ENCODE measurements around the gene FPR3.

Gene FPR3

GRCh38 chr19:51822325-51822724, 27.4 kb downstream of the FPR3 start:
- no peak overlapping the region for H3K4ac ChIP-seq (ENCODE audit: low read depth in 1 of 2, low read length in 2 of 2)
- WGBS, result 76% methylated on average over 2 of the region's 2 CpGs
- H3K4me1 ChIP-seq (ENCODE audit: control insufficient read depth, insufficient read depth, low read depth, low read length), result no peaks in the 10 kb centered on the region
- no peak overlapping the region for H3K14ac ChIP-seq (ENCODE audit: low read length in 2 of 2)
- no peak overlapping the region for H2BK12ac ChIP-seq (ENCODE audit: low read length in 2 of 2)
- no peak overlapping the region for H2AK5ac ChIP-seq (ENCODE audit: low read length, severe bottlenecking)
- H2BK5ac ChIP-seq (ENCODE audit: low read depth, low read length, poor library complexity, severe bottlenecking), result no peak overlapping the region
- no peak overlapping the region for H4K91ac ChIP-seq (ENCODE audit: low read length)
- H3K18ac ChIP-seq (ENCODE audit: low read depth in 1 of 2, low read length in 2 of 2), result no peak overlapping the region
- H3K27me3 ChIP-seq (ENCODE audit: control insufficient read depth in 1 of 2, insufficient read depth in 1 of 2, low read length in 2 of 2), result peaks cover 0 to 2% of the 10 kb centered on the region in 2 experiments
- H3K4me3 ChIP-seq (ENCODE audit: insufficient read depth in 1 of 2, low read depth in 1 of 2, low read length in 2 of 2), result no peak overlapping the region
- no peak overlapping the region for H3K9ac ChIP-seq (ENCODE audit: low read length)
- no peak overlapping the region for H3K27ac ChIP-seq (ENCODE audit: low read length, poor library complexity, severe bottlenecking)
- H3K36me3 ChIP-seq (ENCODE audit: control insufficient read depth in 1 of 2, insufficient read depth in 2 of 2, low read depth in 1 of 2, low read length in 2 of 2), result no peaks in the 10 kb centered on the region
- DNase-seq, result no peak
- no peak overlapping the region for H2BK120ac ChIP-seq (ENCODE audit: low read depth, low read length)
- H2BK15ac ChIP-seq (ENCODE audit: low read depth, poor library complexity, severe bottlenecking), result no peak overlapping the region
- H3K23ac ChIP-seq (ENCODE audit: low read length in 2 of 2), result no peak overlapping the region
- no peak overlapping the region for H2AFZ ChIP-seq (ENCODE audit: low read depth, low read length)
- H4K8ac ChIP-seq (ENCODE audit: low read length), result no peak overlapping the region
- H3K9me3 ChIP-seq (ENCODE audit: control insufficient read depth, low read length), result peaks cover 44% of the 10 kb centered on the region
- no peaks in the 10 kb centered on the region for H3K79me1 ChIP-seq (replicated peaks; ENCODE audit: low read length, poor library complexity, severe bottlenecking)
- no peak overlapping the region for H3K4me2 ChIP-seq (ENCODE audit: low read length, poor library complexity, severe bottlenecking)

GRCh38 chr19:51822946-51823345, 28.0 kb downstream of the FPR3 start:
- no peak overlapping the region for H3K27ac ChIP-seq (ENCODE audit: low read length, poor library complexity, severe bottlenecking)
- H2BK15ac ChIP-seq (ENCODE audit: low read depth, poor library complexity, severe bottlenecking), result no peak overlapping the region
- H3K9me3 ChIP-seq (ENCODE audit: control insufficient read depth, low read length), result peaks cover 51% of the 10 kb centered on the region
- no peaks in the 10 kb centered on the region for H3K36me3 ChIP-seq (ENCODE audit: control insufficient read depth in 1 of 2, insufficient read depth in 2 of 2, low read depth in 1 of 2, low read length in 2 of 2)
- H3K18ac ChIP-seq (ENCODE audit: low read depth in 1 of 2, low read length in 2 of 2), result no peak overlapping the region
- WGBS, result 100% methylated on average over 1 of the region's 3 CpGs
- no peak overlapping the region for H3K4me2 ChIP-seq (ENCODE audit: low read length, poor library complexity, severe bottlenecking)
- no peak overlapping the region for H3K23ac ChIP-seq (ENCODE audit: low read length in 2 of 2)
- no peaks in the 10 kb centered on the region for H3K4me1 ChIP-seq (ENCODE audit: control insufficient read depth, insufficient read depth, low read depth, low read length)
- H2BK12ac ChIP-seq (ENCODE audit: low read length in 2 of 2), result no peak overlapping the region
- no peak overlapping the region for H2BK120ac ChIP-seq (ENCODE audit: low read depth, low read length)
- H4K8ac ChIP-seq (ENCODE audit: low read length), result no peak overlapping the region
- no peaks in the 10 kb centered on the region for H3K79me1 ChIP-seq (replicated peaks; ENCODE audit: low read length, poor library complexity, severe bottlenecking)
- no peak overlapping the region for H4K91ac ChIP-seq (ENCODE audit: low read length)
- no peak overlapping the region for H2AK5ac ChIP-seq (ENCODE audit: low read length, severe bottlenecking)
- H3K4me3 ChIP-seq (ENCODE audit: insufficient read depth in 1 of 2, low read depth in 1 of 2, low read length in 2 of 2), result no peak overlapping the region
- H3K27me3 ChIP-seq (ENCODE audit: control insufficient read depth in 1 of 2, insufficient read depth in 1 of 2, low read length in 2 of 2), result peaks cover 0 to 2% of the 10 kb centered on the region in 2 experiments
- no peak overlapping the region for H3K14ac ChIP-seq (ENCODE audit: low read length in 2 of 2)
- no peak for DNase-seq
- no peak overlapping the region for H2AFZ ChIP-seq (ENCODE audit: low read depth, low read length)
- H2BK5ac ChIP-seq (ENCODE audit: low read depth, low read length, poor library complexity, severe bottlenecking), result no peak overlapping the region
- no peak overlapping the region for H3K4ac ChIP-seq (ENCODE audit: low read depth in 1 of 2, low read length in 2 of 2)
- no peak overlapping the region for H3K9ac ChIP-seq (ENCODE audit: low read length)

- no peak overlapping the region for H2BK12ac ChIP-seq (ENCODE audit: low read length in 2 of 2)
- no peak overlapping the region for H3K27ac ChIP-seq (ENCODE audit: low read length, poor library complexity, severe bottlenecking)
- no peak overlapping the region for H2BK5ac ChIP-seq (ENCODE audit: low read depth, low read length, poor library complexity, severe bottlenecking)
- no peaks in the 10 kb centered on the region for H3K27me3 ChIP-seq (ENCODE audit: control insufficient read depth in 1 of 2, insufficient read depth in 1 of 2, low read length in 2 of 2)
- no peak overlapping the region for H3K4ac ChIP-seq (ENCODE audit: low read depth in 1 of 2, low read length in 2 of 2)
- no peak overlapping the region for H4K8ac ChIP-seq (ENCODE audit: low read length)
- H3K79me1 ChIP-seq (replicated peaks; ENCODE audit: low read length, poor library complexity, severe bottlenecking), result no peaks in the 10 kb centered on the region
- H2AFZ ChIP-seq (ENCODE audit: low read depth, low read length), result no peak overlapping the region
- H2BK15ac ChIP-seq (ENCODE audit: low read depth, poor library complexity, severe bottlenecking), result no peak overlapping the region
- no peak overlapping the region for H3K4me3 ChIP-seq (ENCODE audit: insufficient read depth in 1 of 2, low read depth in 1 of 2, low read length in 2 of 2)
- H3K9me3 ChIP-seq (ENCODE audit: control insufficient read depth, low read length), result peaks cover 47% of the 10 kb centered on the region
- H4K91ac ChIP-seq (ENCODE audit: low read length), result no peak overlapping the region
- H3K4me2 ChIP-seq (ENCODE audit: low read length, poor library complexity, severe bottlenecking), result no peak overlapping the region
- H3K14ac ChIP-seq (ENCODE audit: low read length in 2 of 2), result no peak overlapping the region
- H2BK120ac ChIP-seq (ENCODE audit: low read depth, low read length), result no peak overlapping the region
- no peak overlapping the region for H3K9ac ChIP-seq (ENCODE audit: low read length)
- H2AK5ac ChIP-seq (ENCODE audit: low read length, severe bottlenecking), result no peak overlapping the region
- no peak overlapping the region for H3K23ac ChIP-seq (ENCODE audit: low read length in 2 of 2)
- no peaks in the 10 kb centered on the region for H3K4me1 ChIP-seq (ENCODE audit: control insufficient read depth, insufficient read depth, low read depth, low read length)
- no peaks in the 10 kb centered on the region for H3K36me3 ChIP-seq (ENCODE audit: control insufficient read depth in 1 of 2, insufficient read depth in 2 of 2, low read depth in 1 of 2, low read length in 2 of 2)
- no peak overlapping the region for H3K18ac ChIP-seq (ENCODE audit: low read depth in 1 of 2, low read length in 2 of 2)
- 90% methylated on average over 13 of the region's 13 CpGs for WGBS
- DNase-seq, result no peak
Observed at GRCh38 chr19:51824281-51825005, 29.5 kb downstream of the FPR3 start.

- 94% methylated on average over 2 of the region's 2 CpGs for WGBS
Observed at GRCh38 chr19:51830274-51830673, 35.3 kb downstream of the FPR3 start.

More at GRCh38 chr19:51830274-51830673, 35.3 kb downstream of the FPR3 start:
- Histone ChIP-seq H3K4me3 (ENCODE audit: insufficient read depth in 1 of 2, low read depth in 1 of 2, low read length in 2 of 2) (no peak overlapping the region), H2BK120ac (ENCODE audit: low read depth, low read length) (no peak overlapping the region), H2AK5ac (ENCODE audit: low read length, severe bottlenecking) (no peak overlapping the region), H3K9ac (ENCODE audit: low read length) (no peak overlapping the region), H3K36me3 (ENCODE audit: control insufficient read depth in 1 of 2, insufficient read depth in 2 of 2, low read depth in 1 of 2, low read length in 2 of 2) (no peaks in the 10 kb centered on the region), H3K79me1 (replicated peaks; ENCODE audit: low read length, poor library complexity, severe bottlenecking) (no peaks in the 10 kb centered on the region), H3K4ac (ENCODE audit: low read depth in 1 of 2, low read length in 2 of 2) (no peak overlapping the region), H2BK12ac (ENCODE audit: low read length in 2 of 2) (no peak overlapping the region), H4K8ac (ENCODE audit: low read length) (no peak overlapping the region), H3K27me3 (ENCODE audit: control insufficient read depth in 1 of 2, insufficient read depth in 1 of 2, low read length in 2 of 2) (no peaks in the 10 kb centered on the region), H3K18ac (ENCODE audit: low read depth in 1 of 2, low read length in 2 of 2) (no peak overlapping the region), H3K14ac (ENCODE audit: low read length in 2 of 2) (no peak overlapping the region), H2BK5ac (ENCODE audit: low read depth, low read length, poor library complexity, severe bottlenecking) (no peak overlapping the region), H3K23ac (ENCODE audit: low read length in 2 of 2) (no peak overlapping the region), H3K27ac (ENCODE audit: low read length, poor library complexity, severe bottlenecking) (no peak overlapping the region), H3K4me2 (ENCODE audit: low read length, poor library complexity, severe bottlenecking) (no peak overlapping the region), H2BK15ac (ENCODE audit: low read depth, poor library complexity, severe bottlenecking) (no peak overlapping the region), H3K9me3 (ENCODE audit: control insufficient read depth, low read length) (peaks cover 59% of the 10 kb centered on the region), H4K91ac (ENCODE audit: low read length) (no peak overlapping the region), H3K4me1 (ENCODE audit: control insufficient read depth, insufficient read depth, low read depth, low read length) (no peaks in the 10 kb centered on the region), H2AFZ (ENCODE audit: low read depth, low read length) (no peak overlapping the region)
- no peak for DNase-seq
